Cardiac fibroblast (primary cell): Measurements from ENCODE around the gene RASGRF1.

Source experiments
- DNase-seq, 2 donors: peaks; one replicate each; pipeline versions ENCODE4 v3.0.0 to v3.0.0-alpha.2; 2010; ENCODE audit warnings: low read depth in 2 of 2
- H3K4me3 ChIP-seq, 2 donors: replicated peaks in 1 of 2; 1 replicate in 1 of 2; 2 replicates in 1 of 2; pipeline ENCODE4 v1.5.1; 2011; ENCODE audit warnings: low read depth in 2 of 2, low read length in 2 of 2, mild to moderate bottlenecking in 2 of 2, moderate library complexity in 1 of 2
- CTCF ChIP-seq: IDR thresholded peaks from one replicate; pipeline ENCODE4 v1.5.1; 2011; ENCODE audit warnings: low read depth, mild to moderate bottlenecking, low read length, inconsistent platforms

RASGRF1 gene

GRCh38 chr15:78942741-78943140, 147.8 kb downstream of the RASGRF1 start:
- no peak overlapping the region for H3K4me3 ChIP-seq
- no peak for DNase-seq
- TF ChIP-seq CTCF, result no peak

GRCh38 chr15:78938658-78939488, 151.7 kb downstream of the RASGRF1 start:
- DNase-seq, result no peak
- no peak overlapping the region for H3K4me3 ChIP-seq
- TF ChIP-seq CTCF, result no peak

GRCh38 chr15:78937132-78937739, 153.3 kb downstream of the RASGRF1 start:
- H3K4me3 ChIP-seq, result no peak overlapping the region
- no peak for TF ChIP-seq CTCF
- peak; percentile 45 to 77 for DNase-seq

- TF ChIP-seq CTCF, result no peak
- H3K4me3 ChIP-seq, result no peak overlapping the region
- DNase-seq, result no peak
Observed at GRCh38 chr15:78934655-78935023, 155.9 kb downstream of the RASGRF1 start.

GRCh38 chr15:78933823-78934654, 156.5 kb downstream of the RASGRF1 start:
- DNase-seq, result peak; percentile 28 to 56
- H3K4me3 ChIP-seq, result no peak overlapping the region
- TF ChIP-seq CTCF, result no peak

- DNase-seq, result no peak
- no peak overlapping the region for H3K4me3 ChIP-seq
- no peak for TF ChIP-seq CTCF
Observed at GRCh38 chr15:78933187-78933822, 157.3 kb downstream of the RASGRF1 start.
